SK-N-SH (cell line): Measurements from ENCODE around the gene TRAM2. TPM values are rescaled to one million over a fixed set of nuclear protein-coding genes. Genes with fewer than 3 reads are reported as not detected.

Source experiments
- CTCF ChIA-PET: fragments of 300-600, 350-600 bp; formaldehyde crosslinking; extraction: SDS; loops from one replicate; lab custom pipeline; 2021; lab: Yijun Ruan, JAX
- POLR2A ChIA-PET: fragments of 350-600 bp; sonication (Branson Sonifier 250); formaldehyde crosslinking; extraction: SDS; loops from one replicate; lab custom pipeline; 2020; ENCODE audit warnings: antibody characterized with exemption, inconsistent platforms; lab: Yijun Ruan, JAX
- DNase-seq: peaks from one replicate; pipeline ENCODE4 v3.0.0; 2012
- H2AFZ ChIP-seq: fragments of 200-600 bp; sonication (generic); 2 replicates; pipeline ENCODE4 v1.8.1; 2016; ENCODE audit warnings: antibody characterized with exemption, mild to moderate bottlenecking, low read depth
- H3F3A ChIP-seq: fragments of 200-600 bp; sonication (generic); replicated peaks from 2 replicates; pipeline ENCODE3; 2016; ENCODE audit warnings: antibody characterized with exemption, mild to moderate bottlenecking; ENCODE audit not compliant: insufficient read depth
- H3K27ac ChIP-seq, 2 experiments: fragments of 200-500 bp in 1 of 2; fragments of 200-600 bp in 1 of 2; sonication (Bioruptor generic) in 1 of 2; sonication (generic), shearing (Covaris generic) in 1 of 2; 2 replicates each; pipeline versions ENCODE4 v1.5.1 to v1.6.1; 2014 to 2016; ENCODE audit warnings: low read depth in 2 of 2, inconsistent platforms in 1 of 2, low read length in 1 of 2, mild to moderate bottlenecking in 1 of 2, mixed read lengths in 1 of 2
- H3K27me3 ChIP-seq: fragments of 200-600 bp; sonication (generic), shearing (Covaris generic); 2 replicates; pipeline ENCODE4 v1.6.1; 2016; ENCODE audit warnings: mixed run types; ENCODE audit not compliant: insufficient read depth
- H3K36me3 ChIP-seq, 2 experiments: fragments of 200-500 bp in 1 of 2; fragments of 200-600 bp in 1 of 2; sonication (Bioruptor generic) in 1 of 2; sonication (generic) in 1 of 2; replicated peaks in 1 of 2; 2 replicates each; pipeline versions ENCODE3 to v1.5.1; 2014 to 2016; ENCODE audit warnings: low read length in 1 of 2, mild to moderate bottlenecking in 1 of 2; ENCODE audit not compliant: insufficient read depth in 2 of 2, control insufficient read depth in 1 of 2
- H3K4me1 ChIP-seq, 2 experiments: fragments of 200-500 bp in 1 of 2; fragments of 200-600 bp in 1 of 2; sonication (Bioruptor generic) in 1 of 2; sonication (generic), shearing (Covaris generic) in 1 of 2; 2 replicates each; pipeline versions ENCODE4 v1.5.1 to v1.6.1; 2014 to 2016; ENCODE audit warnings: low read depth in 1 of 2, low read length in 1 of 2, mixed run types in 1 of 2; ENCODE audit not compliant: insufficient read depth in 2 of 2, control insufficient read depth in 1 of 2
- H3K4me2 ChIP-seq: fragments of 200-600 bp; sonication (generic), shearing (Covaris generic); 2 replicates; pipeline ENCODE4 v1.6.1; 2017; ENCODE audit warnings: mixed run types
- H3K4me3 ChIP-seq, 2 experiments: fragments of 200-500 bp in 1 of 2; fragments of 200-600 bp in 1 of 2; sonication (Bioruptor generic) in 1 of 2; sonication (generic), shearing (Covaris generic) in 1 of 2; 2 replicates each; pipeline versions ENCODE4 v1.5.1 to v1.8.1; 2014 to 2016; ENCODE audit warnings: low read depth in 2 of 2, inconsistent platforms in 1 of 2, low read length in 1 of 2, mild to moderate bottlenecking in 1 of 2, mixed read lengths in 1 of 2, moderate library complexity in 1 of 2
- H3K79me2 ChIP-seq: fragments of 200-600 bp; sonication (generic); 2 replicates; pipeline ENCODE4 v1.8.1; 2017; ENCODE audit warnings: mild to moderate bottlenecking; ENCODE audit not compliant: insufficient read depth
- H3K9ac ChIP-seq: fragments of 200-600 bp; sonication (generic); 2 replicates; pipeline ENCODE4 v1.6.1; 2017; ENCODE audit warnings: mixed run types
- H3K9me2 ChIP-seq: fragments of 200-600 bp; sonication (generic); 2 replicates; pipeline ENCODE4 v1.6.1; 2017; ENCODE audit warnings: mixed run types
- H3K9me3 ChIP-seq: fragments of 200-600 bp; sonication (generic); 2 replicates; pipeline ENCODE4 v1.6.1; 2017; ENCODE audit warnings: mixed run types, mild to moderate bottlenecking, moderate library complexity
- H4K20me1 ChIP-seq: fragments of 200-600 bp; sonication (generic); 2 replicates; pipeline ENCODE4 v1.6.1; 2017; ENCODE audit warnings: mild to moderate bottlenecking, mixed run types; ENCODE audit not compliant: insufficient read depth
- CTCF ChIP-seq: fragments of 200-600 bp; sonication (generic); IDR thresholded peaks from 2 replicates; pipeline ENCODE4 v1.6.1; 2017; ENCODE audit warnings: antibody characterized with exemption, mild to moderate bottlenecking, moderate library complexity
- EP300 ChIP-seq, 2 experiments: IDR thresholded peaks; 2 replicates each; pipeline versions ENCODE4 v1.4.0 to v1.6.1; 2012; ENCODE audit warnings: borderline replicate concordance in 1 of 2, low read depth in 1 of 2, low read length in 1 of 2
- FOXM1 ChIP-seq: IDR thresholded peaks from 2 replicates; pipeline ENCODE4 v1.4.0; 2012; ENCODE audit warnings: low read depth, mild to moderate bottlenecking
- GABPA ChIP-seq: IDR thresholded peaks from 2 replicates; pipeline ENCODE4 v1.4.0; 2012; ENCODE audit warnings: low read depth, mild to moderate bottlenecking
- NFIC ChIP-seq: IDR thresholded peaks from 2 replicates; pipeline ENCODE4 v1.4.0; 2012; ENCODE audit warnings: borderline replicate concordance
- RAD21 ChIP-seq: IDR thresholded peaks from 2 replicates; pipeline ENCODE4 v1.6.1; 2012; ENCODE audit warnings: mild to moderate bottlenecking, low read length
- RXRA ChIP-seq: IDR thresholded peaks from 2 replicates; pipeline ENCODE4 v1.4.0; 2012; ENCODE audit warnings: low read depth, mild to moderate bottlenecking, borderline replicate concordance
- SIN3A ChIP-seq: IDR thresholded peaks from 2 replicates; pipeline ENCODE4 v1.6.1; 2012; ENCODE audit warnings: low read depth, mild to moderate bottlenecking, low read length, moderate library complexity, borderline replicate concordance
- TAF1 ChIP-seq: IDR thresholded peaks from 2 replicates; pipeline ENCODE4 v1.6.1; 2012; ENCODE audit warnings: low read depth, mild to moderate bottlenecking, low read length, moderate library complexity, borderline replicate concordance
- TCF12 ChIP-seq: IDR thresholded peaks from 2 replicates; pipeline ENCODE4 v1.4.0; 2012
- ZBTB33 ChIP-seq: IDR thresholded peaks from 2 replicates; pipeline ENCODE4 v1.4.0; 2012; ENCODE audit warnings: low read depth, borderline replicate concordance
- WGBS: methylation state at CpG from one replicate; pipeline ENCODE4 v1.1.6; 2017; ENCODE audit warnings: low lambda C conversion rate; 5-methylcytosine and 5-hydroxymethylcytosine counted together
- polyA plus RNA-seq, 3 experiments: library from polyadenylated mRNA; depleted of rRNA; stranded (reverse); fragments of >200 nt; gene quantifications; 2 replicates each; pipeline ENCODE4 v1.2.3, GENCODE V29; 2012
- TF ChIP-seq, protein P1 (sequence below): IDR thresholded peaks from 2 replicates; pipeline ENCODE4 v1.6.1; 2012; ENCODE audit warnings: mild to moderate bottlenecking, low read depth, low read length, moderate library complexity
- TF ChIP-seq, protein P2 (sequence below): fragments of 150-350 bp; IDR thresholded peaks from 2 replicates; pipeline ENCODE4 v1.6.1; 2017; ENCODE audit warnings: antibody characterized with exemption, low read length, low read depth, borderline replicate concordance
- TF ChIP-seq, protein P3 (sequence below): fragments of 150-350 bp; IDR thresholded peaks from 2 replicates; pipeline ENCODE4 v1.6.1; 2016; ENCODE audit warnings: mild to moderate bottlenecking, low read depth, low read length

Gene TRAM2
- polyA plus RNA-seq, 1 of the 3 experiments (the other 2 are of a cell fraction), result 26.4 TPM

DNA sequence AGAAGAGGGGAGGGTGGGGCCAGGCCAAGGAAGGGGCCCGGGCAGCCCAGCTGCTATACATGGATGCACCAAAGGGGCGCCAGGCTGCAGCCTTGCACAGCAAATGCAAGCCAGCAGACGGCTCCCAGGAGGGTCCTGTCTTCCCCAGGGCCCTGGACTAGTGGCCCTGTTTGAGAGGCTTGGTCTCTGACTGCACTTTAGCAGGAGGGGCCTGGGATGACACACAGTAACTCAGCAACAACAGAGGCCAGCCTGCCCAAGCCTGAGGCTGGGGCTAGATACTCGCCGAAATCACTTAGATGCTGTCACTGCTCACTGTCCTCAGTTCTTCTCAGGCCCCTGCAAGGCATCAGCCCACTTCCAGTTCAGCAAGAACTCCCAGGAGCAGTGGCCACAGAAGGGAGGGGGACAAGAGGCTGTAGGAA lies 73.5 kb downstream of the TRAM2 start:
- Histone ChIP-seq H3F3A (peaks cover 40% of the 10 kb centered on the region), H3K9me2 (no peaks in the 10 kb centered on the region), H3K79me2 (peaks cover 6% of the 10 kb centered on the region; the same call in 1 of the 2 replicates), H3K4me2 (peak overlapping the region; percentile 62), H3K27ac (peak overlapping the region; percentile 71 to 77), H3K36me3 (peaks cover 43 to 64% of the 10 kb centered on the region in 2 experiments), H4K20me1 (no peaks in the 10 kb centered on the region), H3K27me3 (no peaks in the 10 kb centered on the region), H3K9ac (peak overlapping the region; percentile 19; the same call in 1 of the 2 replicates), H3K4me3 (no peak overlapping the region), H2AFZ (no peak overlapping the region), H3K9me3 (no peaks in the 10 kb centered on the region), H3K4me1 (peaks cover 18 to 28% of the 10 kb centered on the region in 2 experiments; a peak in 3 of 4 replicates)
- peak; percentile 18; the same call in 1 of the 2 replicates for TF ChIP-seq CTCF
- TF ChIP-seq TAF1, result no peak
- peak; percentile 21; the same call in 1 of the 2 replicates for TF ChIP-seq RAD21
- ChIA-PET CTCF (interaction anchor here (1.3 kb wide), 1 partner anchor 73 kb away, joined by 3 read pairs; no protein-coding TSS in a partner anchor), POLR2A (no interaction called here)
- DNase-seq, result peak; percentile 55
- 62% methylated on average over 5 of the region's 5 CpGs for WGBS

DNA sequence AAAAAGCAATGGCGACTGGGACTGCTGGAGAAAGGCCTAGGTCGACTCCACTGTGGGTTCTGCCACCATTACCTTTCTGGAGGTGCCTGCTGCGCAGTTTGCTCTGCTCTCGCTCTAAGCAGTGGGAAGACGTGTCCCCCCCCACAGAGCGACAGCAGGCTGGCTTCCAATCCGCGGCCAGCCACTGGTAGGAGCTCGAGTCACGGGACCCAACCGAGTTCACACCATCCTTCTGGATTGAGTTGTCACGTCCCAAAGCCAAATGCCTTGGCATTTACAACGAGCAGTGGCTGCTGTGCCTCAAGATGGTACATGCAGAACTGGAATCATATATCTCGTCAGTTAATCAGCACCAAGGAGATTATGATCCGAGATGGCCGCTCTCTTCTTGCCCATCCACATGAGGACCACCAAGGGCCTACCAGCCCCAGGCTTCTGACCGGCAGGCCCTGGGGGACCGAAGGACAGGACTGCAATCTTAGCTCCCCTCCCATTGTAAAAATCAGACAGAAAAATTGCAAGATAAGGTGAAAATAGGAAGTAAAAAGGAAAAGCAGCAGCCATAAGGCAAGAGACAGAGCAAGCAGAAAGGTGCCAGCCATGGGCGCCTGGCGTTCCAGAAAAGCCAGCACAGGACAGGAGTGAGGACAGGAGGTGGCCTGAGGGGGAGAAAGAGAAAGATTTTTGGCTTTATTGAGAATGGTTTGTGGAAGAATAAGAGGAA lies 74.4 kb downstream of the TRAM2 start:
- TF ChIP-seq FOXM1 (no peak), TAF1 (no peak), ZBTB33 (no peak), SIN3A (no peak), RXRA (no peak), TCF12 (no peak), GABPA (no peak), EP300 (IDR thresholded peaks at IDR 0.05; ENCODE audit: borderline replicate concordance in 1 of 2, low read depth in 1 of 2, low read length in 1 of 2) (no peak), NFIC (no peak)
- TF ChIP-seq, protein P1, sequence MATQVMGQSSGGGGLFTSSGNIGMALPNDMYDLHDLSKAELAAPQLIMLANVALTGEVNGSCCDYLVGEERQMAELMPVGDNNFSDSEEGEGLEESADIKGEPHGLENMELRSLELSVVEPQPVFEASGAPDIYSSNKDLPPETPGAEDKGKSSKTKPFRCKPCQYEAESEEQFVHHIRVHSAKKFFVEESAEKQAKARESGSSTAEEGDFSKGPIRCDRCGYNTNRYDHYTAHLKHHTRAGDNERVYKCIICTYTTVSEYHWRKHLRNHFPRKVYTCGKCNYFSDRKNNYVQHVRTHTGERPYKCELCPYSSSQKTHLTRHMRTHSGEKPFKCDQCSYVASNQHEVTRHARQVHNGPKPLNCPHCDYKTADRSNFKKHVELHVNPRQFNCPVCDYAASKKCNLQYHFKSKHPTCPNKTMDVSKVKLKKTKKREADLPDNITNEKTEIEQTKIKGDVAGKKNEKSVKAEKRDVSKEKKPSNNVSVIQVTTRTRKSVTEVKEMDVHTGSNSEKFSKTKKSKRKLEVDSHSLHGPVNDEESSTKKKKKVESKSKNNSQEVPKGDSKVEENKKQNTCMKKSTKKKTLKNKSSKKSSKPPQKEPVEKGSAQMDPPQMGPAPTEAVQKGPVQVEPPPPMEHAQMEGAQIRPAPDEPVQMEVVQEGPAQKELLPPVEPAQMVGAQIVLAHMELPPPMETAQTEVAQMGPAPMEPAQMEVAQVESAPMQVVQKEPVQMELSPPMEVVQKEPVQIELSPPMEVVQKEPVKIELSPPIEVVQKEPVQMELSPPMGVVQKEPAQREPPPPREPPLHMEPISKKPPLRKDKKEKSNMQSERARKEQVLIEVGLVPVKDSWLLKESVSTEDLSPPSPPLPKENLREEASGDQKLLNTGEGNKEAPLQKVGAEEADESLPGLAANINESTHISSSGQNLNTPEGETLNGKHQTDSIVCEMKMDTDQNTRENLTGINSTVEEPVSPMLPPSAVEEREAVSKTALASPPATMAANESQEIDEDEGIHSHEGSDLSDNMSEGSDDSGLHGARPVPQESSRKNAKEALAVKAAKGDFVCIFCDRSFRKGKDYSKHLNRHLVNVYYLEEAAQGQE, result no peak
- TF ChIP-seq, protein P2, sequence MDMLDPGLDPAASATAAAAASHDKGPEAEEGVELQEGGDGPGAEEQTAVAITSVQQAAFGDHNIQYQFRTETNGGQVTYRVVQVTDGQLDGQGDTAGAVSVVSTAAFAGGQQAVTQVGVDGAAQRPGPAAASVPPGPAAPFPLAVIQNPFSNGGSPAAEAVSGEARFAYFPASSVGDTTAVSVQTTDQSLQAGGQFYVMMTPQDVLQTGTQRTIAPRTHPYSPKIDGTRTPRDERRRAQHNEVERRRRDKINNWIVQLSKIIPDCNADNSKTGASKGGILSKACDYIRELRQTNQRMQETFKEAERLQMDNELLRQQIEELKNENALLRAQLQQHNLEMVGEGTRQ, result no peak
- TF ChIP-seq, protein P3, sequence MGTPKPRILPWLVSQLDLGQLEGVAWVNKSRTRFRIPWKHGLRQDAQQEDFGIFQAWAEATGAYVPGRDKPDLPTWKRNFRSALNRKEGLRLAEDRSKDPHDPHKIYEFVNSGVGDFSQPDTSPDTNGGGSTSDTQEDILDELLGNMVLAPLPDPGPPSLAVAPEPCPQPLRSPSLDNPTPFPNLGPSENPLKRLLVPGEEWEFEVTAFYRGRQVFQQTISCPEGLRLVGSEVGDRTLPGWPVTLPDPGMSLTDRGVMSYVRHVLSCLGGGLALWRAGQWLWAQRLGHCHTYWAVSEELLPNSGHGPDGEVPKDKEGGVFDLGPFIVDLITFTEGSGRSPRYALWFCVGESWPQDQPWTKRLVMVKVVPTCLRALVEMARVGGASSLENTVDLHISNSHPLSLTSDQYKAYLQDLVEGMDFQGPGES, result no peak
- Histone ChIP-seq H3K4me1 (peaks cover 18 to 28% of the 10 kb centered on the region in 2 experiments; a peak in 3 of 4 replicates), H3K27ac (peak overlapping the region in 1 of 2 experiments; percentile 77; a peak in 2 of 4 replicates), H3K79me2 (peaks cover 6% of the 10 kb centered on the region; the same call in 1 of the 2 replicates), H3K36me3 (peaks cover 38 to 59% of the 10 kb centered on the region in 2 experiments), H2AFZ (no peak overlapping the region), H4K20me1 (no peaks in the 10 kb centered on the region), H3K9me2 (no peaks in the 10 kb centered on the region), H3K9me3 (no peaks in the 10 kb centered on the region), H3K4me3 (no peak overlapping the region), H3K4me2 (no peak overlapping the region), H3F3A (peaks cover 47% of the 10 kb centered on the region), H3K9ac (no peak overlapping the region), H3K27me3 (no peaks in the 10 kb centered on the region)
- no peak for DNase-seq
- CTCF ChIA-PET, result interaction anchor here (1.3 to 1.5 kb wide), 2 partner anchors 74 to 161 kb away, joined by 3 read pairs; no protein-coding TSS in a partner anchor
- POLR2A ChIA-PET, result no interaction called here
- 90% methylated on average over 15 of the region's 20 CpGs for WGBS
